Right lobe of liver (tissue), 4 donors: ENCODE measurements around the gene CCDC33.

ENCODE experiments used
- POLR2A ChIP-seq: fragments of 450-650 bp; IDR thresholded peaks from one replicate; pipeline ENCODE4 v1.6.1; 2017; ENCODE audit warnings: antibody characterized with exemption, mild to moderate bottlenecking
- TF ChIP-seq, protein P1 (sequence below), 4 donors: fragments of 200-600 bp in 3 of 4; fragments of 450-650 bp in 1 of 4; IDR thresholded peaks; one replicate each; pipeline versions ENCODE4 v1.5.1 to v1.8.0; 2016 to 2022; ENCODE audit warnings: antibody characterized with exemption in 4 of 4, mild to moderate bottlenecking in 2 of 4
- donor health status: DM: no; HTN: no; CAD: no.
- donor health status: DM: no; HTN: no; CAD: no.
- donor health status: DM: no; HTN: yes; CAD: no.

DNA sequence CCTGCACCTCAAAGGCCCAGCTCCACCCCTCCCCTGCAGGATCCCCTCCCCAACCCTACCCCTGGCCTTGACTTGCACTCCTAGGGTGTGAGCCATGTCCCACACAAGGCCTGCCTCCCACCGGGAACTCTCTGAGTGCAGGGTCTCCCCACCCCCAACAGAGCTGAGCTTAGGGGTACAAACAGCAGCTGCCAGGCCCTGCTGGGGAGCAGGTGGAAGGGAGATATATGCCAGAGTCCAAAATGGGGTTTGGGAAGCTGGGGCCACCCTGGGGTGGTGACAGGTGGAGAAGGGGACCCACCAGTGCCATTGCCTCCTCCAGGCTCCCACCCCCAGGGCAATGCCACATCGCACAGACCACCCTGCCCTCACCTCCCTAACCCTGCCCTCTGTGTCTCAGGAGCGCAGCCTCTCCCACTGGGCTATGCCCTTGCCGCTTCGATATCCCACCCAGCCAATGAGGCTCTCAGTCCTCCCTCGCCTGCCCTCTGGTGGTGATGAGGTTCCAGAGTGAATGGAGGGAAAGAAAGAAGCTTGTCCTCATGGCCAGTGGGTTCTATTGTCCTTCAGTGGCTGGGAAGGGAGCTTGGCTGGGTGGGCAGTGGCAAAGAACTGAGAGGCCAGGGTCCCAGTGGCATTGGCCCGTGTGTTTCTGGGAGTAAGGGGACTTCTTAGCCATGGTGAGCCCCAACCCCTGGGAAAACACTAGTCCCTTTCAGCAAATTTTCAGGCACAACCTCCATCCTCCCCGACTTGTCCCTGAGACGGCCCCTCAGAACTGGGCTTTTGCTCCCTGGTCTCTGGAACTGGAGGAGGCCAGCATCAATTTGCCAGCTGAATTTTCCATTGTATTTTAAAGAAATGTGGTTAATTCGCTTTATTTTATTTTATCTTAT lies 84.5 kb downstream of the CCDC33 start:
- TF ChIP-seq, protein P1, sequence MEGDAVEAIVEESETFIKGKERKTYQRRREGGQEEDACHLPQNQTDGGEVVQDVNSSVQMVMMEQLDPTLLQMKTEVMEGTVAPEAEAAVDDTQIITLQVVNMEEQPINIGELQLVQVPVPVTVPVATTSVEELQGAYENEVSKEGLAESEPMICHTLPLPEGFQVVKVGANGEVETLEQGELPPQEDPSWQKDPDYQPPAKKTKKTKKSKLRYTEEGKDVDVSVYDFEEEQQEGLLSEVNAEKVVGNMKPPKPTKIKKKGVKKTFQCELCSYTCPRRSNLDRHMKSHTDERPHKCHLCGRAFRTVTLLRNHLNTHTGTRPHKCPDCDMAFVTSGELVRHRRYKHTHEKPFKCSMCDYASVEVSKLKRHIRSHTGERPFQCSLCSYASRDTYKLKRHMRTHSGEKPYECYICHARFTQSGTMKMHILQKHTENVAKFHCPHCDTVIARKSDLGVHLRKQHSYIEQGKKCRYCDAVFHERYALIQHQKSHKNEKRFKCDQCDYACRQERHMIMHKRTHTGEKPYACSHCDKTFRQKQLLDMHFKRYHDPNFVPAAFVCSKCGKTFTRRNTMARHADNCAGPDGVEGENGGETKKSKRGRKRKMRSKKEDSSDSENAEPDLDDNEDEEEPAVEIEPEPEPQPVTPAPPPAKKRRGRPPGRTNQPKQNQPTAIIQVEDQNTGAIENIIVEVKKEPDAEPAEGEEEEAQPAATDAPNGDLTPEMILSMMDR (IDR thresholded peaks at IDR 0.05): peak; percentile 38 to 55 (median 48)
- no peak for TF ChIP-seq POLR2A
